HG02763 (cell line): ENCODE data around the gene BBIP1.
"Not testable (repeated sequence)": the region's sequence is repeated elsewhere in the genome, so short reads cannot be mapped to it uniquely, and the experiment has no call there.

Experiments
- ATAC-seq: cut with Tn5 transposase; IDR thresholded peaks from one replicate; pipeline ENCODE4 v1.9.1; 2021; ENCODE audit warnings: mild to moderate bottlenecking, moderate library complexity; ENCODE audit not compliant: unreplicated experiment

BBIP1 gene

DNA sequence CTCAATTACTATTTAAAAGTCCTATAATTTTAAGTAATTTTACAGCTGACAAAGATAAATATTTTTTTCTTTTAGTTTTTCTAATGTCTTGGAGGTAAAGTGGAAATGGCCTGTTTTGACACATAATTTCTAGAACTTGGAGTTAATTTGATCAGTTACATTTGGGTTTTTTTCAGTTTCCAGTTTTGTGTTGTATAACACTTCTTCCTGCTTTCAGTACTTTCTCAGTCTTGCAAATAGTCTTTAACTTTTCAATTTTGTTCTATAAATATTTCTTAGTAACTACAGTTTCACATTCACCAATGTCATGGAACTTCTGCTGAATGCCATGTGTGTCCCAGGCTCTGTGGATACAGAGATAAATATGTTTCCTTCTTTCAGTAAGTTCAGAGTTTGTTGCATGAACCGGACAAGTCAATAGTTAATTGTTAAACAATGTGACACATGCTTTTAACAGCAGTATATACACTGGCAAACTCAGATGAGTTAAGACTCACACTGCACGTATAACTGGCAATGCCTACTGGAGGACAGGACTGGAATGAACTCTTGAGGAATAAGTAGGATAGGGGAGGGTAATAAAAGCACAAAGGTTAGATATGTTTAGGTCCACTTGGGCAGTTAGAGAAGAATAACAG is 5.0 kb upstream of the BBIP1 start:
- no peak for ATAC-seq

GRCh38 chr10:110919971-110920881 is 1.2 kb upstream of the BBIP1 start:
- peak; percentile 18 for ATAC-seq

DNA sequence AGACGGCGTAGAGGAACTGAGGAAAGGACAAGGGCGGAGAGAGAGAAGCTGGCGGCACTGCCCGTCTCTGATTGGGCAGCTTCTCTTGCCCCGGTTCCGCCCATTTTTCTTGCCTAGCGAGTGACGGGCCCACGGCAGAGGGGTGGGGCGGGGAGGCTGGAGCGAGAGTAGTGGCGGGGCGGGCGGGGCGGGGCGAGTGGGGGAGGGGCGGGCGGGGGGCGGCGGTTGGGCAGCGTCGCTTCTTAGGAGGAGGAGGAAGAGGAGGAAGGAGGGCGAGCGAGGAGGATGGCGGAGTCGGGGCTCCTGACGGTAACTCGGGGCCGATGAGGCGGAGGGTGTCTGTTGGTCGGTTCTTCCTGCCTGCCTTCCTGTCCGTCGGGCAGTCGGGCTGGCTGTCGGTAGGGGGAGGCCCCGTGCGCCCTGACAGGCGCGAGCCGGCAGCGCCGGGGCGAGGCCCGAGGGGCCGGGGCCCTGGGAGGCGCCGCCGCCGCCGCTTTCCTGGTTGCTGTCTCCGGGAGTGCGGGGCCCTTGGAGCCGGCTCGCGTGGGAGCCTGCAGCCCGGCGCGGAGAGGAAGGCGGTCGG is 460 bp upstream of the BBIP1 start, which contains the start of gene SHOC2:
SHOC2 (plus strand) TSS at position 256 of the 583 bp plus-strand sequence. CDS start 44,755 bp downstream, outside the sequence.
- peak; percentile 84 for ATAC-seq

GRCh38 chr10:110918269-110918642 is 724 bp downstream of the BBIP1 start:
- no peak for ATAC-seq

- ATAC-seq: no peak
These were observed 2.2 kb downstream of the BBIP1 start for GRCh38 chr10:110916554-110917346.

- ATAC-seq: not testable (repeated sequence)
These were observed 3.4 kb downstream of the BBIP1 start for GRCh38 chr10:110915600-110915999.

DNA sequence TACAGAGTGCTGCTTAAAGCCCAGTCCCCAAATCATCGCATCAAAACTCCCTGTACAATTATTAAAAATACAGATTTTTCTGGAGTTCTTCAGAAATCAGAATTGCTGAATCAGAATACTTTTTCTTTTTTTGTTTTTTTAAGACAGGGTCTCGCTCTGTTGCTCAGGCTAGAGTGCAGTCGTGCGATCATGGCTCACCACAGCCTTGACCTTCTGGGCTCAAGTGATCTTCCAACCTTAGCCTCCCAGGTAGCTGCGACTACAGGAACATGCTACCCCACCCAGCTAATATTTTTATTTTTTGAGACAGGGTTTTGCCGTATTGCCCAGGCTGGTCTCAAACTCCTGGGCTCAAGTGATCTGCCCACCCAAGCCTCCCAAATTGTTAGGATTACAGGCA is 3.9 kb downstream of the BBIP1 start:
- no peak for ATAC-seq

DNA sequence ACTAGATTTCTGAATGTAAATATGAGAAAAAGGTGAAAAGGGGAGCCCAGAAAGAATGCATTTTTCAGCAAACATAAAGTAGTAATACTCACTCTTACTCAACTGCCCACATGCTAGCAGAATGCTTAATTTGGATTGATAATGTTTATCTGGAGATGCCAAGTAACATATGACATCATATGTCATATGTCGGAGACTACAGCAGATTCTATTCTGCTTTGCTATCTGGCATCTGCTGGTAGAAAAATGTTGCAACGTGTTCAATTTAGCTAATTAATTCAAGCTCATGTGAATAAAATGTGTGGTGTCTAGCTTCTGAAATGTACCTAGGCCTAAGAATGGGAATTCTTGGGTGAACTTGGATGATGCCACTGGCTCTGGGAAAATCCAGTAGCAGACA is 4.5 kb downstream of the BBIP1 start:
- no peak for ATAC-seq

- no peak for ATAC-seq
These were observed 6.6 kb downstream of the BBIP1 start for GRCh38 chr10:110912374-110912773.

DNA sequence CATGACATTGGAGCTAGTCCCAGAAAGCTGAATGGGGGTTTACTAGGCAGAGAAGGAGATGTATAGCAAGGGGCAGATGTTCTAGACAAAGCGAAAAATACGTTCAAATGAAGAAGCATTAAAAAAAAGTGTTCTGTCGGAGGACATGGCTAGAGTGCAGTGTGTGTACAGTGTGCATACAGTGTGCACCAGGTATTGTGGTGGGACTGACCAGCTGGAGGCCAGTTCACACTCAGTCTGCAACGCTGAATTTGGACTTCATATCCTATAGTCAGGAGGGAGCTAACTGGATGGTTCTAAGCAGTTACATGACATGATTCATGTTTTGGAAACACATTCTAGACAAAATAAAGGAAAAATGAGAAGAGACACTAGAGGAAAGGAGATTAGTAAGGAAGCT is 8.8 kb downstream of the BBIP1 start:
- no peak for ATAC-seq

DNA sequence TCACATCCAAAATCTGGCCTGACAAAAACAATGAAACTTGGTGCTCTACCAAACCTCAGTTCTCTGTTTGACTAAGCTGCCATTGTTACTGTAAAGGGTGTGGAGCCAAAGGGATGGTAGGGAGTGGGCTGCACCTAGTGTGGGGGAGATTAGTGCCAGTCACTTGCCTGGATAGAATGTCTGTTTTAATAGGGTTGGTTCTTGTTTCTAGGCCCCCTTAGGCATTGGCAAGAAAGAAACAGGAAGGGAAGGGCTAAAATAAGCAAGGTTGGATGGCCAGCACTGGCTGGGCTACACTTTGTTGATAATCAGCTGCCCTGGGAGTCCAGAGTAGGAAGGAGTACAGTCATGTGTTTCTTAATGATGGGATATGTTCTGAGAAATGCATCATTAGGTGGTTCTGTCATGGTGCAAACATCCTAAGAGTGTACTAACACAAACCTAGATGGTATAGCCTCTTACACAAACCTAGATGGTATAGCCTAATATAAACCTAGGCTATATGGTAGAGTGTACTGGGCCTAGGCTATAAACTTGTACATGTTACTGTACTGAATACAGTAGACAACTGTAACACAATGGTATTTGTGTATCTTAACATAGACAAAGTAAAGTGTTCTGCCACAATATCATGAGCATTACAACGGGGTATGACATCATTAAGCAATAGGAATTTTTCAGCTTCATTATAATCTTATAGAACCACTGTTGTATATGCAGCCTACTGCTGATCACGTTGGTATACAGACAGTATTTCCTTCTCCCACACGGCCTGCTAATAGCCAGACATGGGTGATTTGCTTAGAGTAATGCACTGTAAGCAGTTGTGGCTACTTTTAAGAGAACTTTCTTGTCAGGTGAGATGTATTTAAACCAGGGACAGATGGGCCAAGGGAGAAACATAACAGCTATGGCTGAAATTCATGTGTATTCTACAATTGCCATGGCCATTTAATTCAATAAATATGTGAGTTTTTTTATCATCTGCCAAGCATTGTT is 15.4 kb downstream of the BBIP1 start:
- ATAC-seq: no peak

DNA sequence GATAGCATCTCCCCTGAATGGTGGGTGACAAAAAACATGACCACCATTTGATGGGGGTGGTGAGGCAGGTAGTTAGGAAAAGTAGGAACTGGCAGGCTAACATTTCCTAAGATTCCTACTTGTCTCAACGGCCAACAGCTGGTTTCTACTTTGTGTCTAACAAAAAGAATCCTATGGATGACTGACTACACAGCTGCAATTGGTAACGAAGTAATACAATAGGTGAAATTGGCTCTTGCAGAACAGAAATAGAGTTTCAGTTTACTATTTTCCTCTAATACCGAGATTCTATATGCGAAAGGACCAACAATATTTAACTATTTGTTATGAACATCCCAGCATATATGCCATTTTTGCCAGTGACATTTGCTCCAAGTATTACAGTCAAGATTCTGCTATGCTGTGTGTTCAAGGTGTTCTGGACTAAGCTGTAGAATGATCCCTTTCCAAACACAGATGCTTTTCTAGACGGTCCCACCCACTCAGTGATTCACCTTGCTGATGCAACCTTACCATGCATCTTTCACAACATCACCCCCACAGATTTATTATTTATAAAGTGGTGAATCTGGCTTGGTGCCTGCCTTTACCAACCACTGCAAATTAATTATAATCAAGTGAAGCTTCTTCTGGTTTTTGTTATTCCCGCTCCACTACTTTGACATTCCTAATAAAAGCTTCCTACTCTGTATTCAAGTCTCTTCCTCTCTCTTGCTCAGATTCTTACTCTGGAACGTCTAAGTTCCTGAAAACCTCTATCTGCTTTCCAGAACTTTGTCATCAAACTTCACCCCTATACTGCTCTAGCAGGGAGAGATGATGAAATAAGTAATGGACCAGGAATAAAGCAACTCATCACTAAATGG is 16.8 kb downstream of the BBIP1 start:
- ATAC-seq: no peak

- ATAC-seq: no peak
These were observed 18.0 kb downstream of the BBIP1 start for GRCh38 chr10:110900983-110901382.

DNA sequence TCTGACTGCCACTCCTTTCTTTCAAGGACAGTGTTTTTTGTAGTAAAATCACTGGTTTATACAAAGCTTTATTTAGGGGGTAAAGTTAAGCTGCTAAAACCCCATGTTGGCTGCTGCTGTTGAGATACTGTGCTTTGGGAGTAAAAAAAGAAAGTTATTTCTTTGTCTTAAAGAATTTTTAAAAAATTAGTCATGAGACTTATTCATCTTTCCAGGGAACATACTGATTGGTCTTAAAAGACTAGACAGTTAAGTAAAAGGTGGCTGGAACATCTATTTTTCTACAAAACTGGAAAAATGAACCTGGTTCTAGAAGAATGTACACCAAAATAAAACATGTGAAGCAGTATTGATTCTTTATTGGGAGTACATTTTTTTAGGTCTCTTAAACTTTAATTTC is 20.6 kb downstream of the BBIP1 start:
- no peak for ATAC-seq

- ATAC-seq: no peak
These were observed 21.8 kb downstream of the BBIP1 start for GRCh38 chr10:110897184-110897583.

- ATAC-seq: no peak
These were observed 25.3 kb downstream of the BBIP1 start for GRCh38 chr10:110893559-110894179.

GRCh38 chr10:110892602-110893288 is 26.2 kb downstream of the BBIP1 start:
- ATAC-seq: no peak

DNA sequence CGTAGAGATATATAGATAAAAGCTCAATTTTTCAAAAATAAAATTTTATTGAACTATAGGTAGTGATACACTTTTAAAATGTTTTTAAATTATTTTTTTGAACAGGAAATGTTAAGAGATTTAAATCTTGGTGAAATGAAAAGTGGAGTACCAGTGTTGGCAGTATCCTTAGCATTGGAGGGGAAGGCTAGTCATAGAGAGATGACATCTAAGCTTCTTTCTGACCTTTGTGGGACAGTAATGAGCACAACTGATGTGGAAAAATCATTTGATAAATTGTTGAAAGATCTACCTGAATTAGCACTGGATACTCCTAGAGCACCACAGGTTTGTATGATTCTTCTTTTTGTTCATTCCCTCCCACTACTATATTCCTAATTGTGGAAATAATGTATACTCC is 31.4 kb downstream of the BBIP1 start:
- no peak for ATAC-seq
